Measurements from ENCODE around the gene SUSD1.

DNA sequence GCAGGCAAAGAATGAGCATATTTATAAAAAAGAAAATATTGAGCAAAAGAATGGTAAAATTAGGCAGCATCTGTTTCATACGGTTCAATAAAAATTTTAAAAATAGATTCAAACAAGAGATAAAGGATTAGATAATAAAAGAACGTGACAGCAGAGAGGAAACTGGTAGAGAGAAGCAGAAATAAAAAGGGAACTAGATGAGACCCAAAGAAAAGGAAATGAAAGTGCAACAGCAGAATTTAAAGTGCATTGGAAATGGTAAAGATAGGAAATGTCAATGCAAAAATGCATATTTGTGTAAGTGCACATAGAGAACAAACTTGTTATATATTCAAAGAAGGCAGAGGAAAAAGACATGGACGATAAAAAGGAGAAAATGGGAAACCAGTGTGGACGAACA is 70.2 kb downstream of the SUSD1 start:
- TF ChIP-seq POLR2AphosphoS5 (IDR thresholded peaks at IDR 0.05; ENCODE audit: low read depth, low read length), result no peak
- TF ChIP-seq, protein P1, sequence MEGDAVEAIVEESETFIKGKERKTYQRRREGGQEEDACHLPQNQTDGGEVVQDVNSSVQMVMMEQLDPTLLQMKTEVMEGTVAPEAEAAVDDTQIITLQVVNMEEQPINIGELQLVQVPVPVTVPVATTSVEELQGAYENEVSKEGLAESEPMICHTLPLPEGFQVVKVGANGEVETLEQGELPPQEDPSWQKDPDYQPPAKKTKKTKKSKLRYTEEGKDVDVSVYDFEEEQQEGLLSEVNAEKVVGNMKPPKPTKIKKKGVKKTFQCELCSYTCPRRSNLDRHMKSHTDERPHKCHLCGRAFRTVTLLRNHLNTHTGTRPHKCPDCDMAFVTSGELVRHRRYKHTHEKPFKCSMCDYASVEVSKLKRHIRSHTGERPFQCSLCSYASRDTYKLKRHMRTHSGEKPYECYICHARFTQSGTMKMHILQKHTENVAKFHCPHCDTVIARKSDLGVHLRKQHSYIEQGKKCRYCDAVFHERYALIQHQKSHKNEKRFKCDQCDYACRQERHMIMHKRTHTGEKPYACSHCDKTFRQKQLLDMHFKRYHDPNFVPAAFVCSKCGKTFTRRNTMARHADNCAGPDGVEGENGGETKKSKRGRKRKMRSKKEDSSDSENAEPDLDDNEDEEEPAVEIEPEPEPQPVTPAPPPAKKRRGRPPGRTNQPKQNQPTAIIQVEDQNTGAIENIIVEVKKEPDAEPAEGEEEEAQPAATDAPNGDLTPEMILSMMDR (IDR thresholded peaks at IDR 0.05 in 2 of 3, conservative IDR thresholded peaks at IDR 0.05 in 1 of 3; ENCODE audit: borderline replicate concordance in 1 of 3, insufficient read depth in 1 of 3, low read depth in 2 of 3, low read length in 2 of 3), result no peak

Data from HCT116 (cell line).